A673 (cell line): ENCODE measurements around the gene GADL1.

ENCODE experiments used
- EZH2 ChIP-seq: fragments of 200-600 bp; sonication (generic); IDR thresholded peaks from 2 replicates; pipeline ENCODE4 v1.6.1; 2017; ENCODE audit warnings: borderline replicate concordance, low read depth, mild to moderate bottlenecking, mixed read lengths, antibody characterized with exemption, low read length; ENCODE audit not compliant: poor library complexity, severe bottlenecking
- TF ChIP-seq, protein P1 (sequence below): fragments of 300-800, 200-600 bp; sonication (generic); conservative IDR thresholded peaks from 2 replicates; pipeline ENCODE4 v1.5.1; 2017; ENCODE audit warnings: low read depth, mild to moderate bottlenecking, antibody characterized with exemption, low read length, moderate library complexity, mixed read lengths

DNA sequence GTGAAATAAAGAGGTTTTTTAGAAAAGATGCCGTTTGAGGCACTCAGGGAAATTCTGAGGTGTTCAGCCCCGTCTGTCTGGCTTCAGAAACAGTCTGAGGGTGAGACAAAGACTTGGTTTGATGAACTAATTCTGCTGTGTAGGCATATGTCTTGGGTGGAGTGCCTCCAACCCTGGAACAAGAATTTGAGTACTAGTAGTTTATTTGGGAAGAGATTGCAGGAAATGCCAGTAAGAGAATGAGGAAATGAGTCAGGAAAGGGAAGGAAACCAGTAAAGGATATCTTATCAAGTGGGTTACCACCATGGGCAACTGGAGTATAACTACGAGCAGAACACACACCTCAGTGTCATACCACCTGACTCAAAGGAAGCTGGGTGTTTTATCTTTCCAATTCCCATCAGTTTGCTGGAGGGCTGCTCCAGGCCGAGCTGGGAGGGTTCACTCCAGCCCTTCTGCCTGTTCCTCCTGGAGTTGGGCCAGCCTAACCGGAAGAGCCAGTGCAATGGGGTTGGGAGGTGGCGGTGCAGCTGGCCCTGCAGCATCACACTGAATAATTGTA, 212.7 kb downstream of the GADL1 start:
- TF ChIP-seq, protein P1, sequence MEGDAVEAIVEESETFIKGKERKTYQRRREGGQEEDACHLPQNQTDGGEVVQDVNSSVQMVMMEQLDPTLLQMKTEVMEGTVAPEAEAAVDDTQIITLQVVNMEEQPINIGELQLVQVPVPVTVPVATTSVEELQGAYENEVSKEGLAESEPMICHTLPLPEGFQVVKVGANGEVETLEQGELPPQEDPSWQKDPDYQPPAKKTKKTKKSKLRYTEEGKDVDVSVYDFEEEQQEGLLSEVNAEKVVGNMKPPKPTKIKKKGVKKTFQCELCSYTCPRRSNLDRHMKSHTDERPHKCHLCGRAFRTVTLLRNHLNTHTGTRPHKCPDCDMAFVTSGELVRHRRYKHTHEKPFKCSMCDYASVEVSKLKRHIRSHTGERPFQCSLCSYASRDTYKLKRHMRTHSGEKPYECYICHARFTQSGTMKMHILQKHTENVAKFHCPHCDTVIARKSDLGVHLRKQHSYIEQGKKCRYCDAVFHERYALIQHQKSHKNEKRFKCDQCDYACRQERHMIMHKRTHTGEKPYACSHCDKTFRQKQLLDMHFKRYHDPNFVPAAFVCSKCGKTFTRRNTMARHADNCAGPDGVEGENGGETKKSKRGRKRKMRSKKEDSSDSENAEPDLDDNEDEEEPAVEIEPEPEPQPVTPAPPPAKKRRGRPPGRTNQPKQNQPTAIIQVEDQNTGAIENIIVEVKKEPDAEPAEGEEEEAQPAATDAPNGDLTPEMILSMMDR = no peak
- no peak for TF ChIP-seq EZH2
